ENCODE measurements around the gene TBL2.
"Not testable (repeated sequence)": the region's sequence is repeated elsewhere in the genome, so short reads cannot be mapped to it uniquely, and the experiment has no call there.

The TBL2 gene

DNA sequence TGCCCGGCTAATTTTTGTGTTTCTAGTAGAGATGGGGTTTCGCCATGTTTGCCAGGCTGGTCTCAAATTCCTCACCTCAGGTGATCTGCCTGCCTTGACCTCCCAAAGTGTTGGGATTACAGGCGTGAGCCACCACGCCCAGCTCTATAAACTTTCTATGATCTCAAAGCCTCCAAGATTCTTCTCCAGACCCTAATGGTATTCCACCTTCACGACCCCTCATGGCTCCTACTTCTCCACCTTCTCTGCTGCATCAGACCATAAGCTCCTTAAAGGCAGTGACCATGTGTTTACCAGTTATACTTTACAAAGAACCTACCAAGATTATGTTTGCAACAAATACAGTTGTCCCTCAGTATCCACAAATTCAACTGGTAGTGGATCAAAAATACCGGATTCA is 46.2 kb downstream of the TBL2 start:
- DNase-seq, result no peak

- DNase-seq, result no peak
These were observed 47.6 kb downstream of the TBL2 start for GRCh38 chr7:73530800-73531199.

DNA sequence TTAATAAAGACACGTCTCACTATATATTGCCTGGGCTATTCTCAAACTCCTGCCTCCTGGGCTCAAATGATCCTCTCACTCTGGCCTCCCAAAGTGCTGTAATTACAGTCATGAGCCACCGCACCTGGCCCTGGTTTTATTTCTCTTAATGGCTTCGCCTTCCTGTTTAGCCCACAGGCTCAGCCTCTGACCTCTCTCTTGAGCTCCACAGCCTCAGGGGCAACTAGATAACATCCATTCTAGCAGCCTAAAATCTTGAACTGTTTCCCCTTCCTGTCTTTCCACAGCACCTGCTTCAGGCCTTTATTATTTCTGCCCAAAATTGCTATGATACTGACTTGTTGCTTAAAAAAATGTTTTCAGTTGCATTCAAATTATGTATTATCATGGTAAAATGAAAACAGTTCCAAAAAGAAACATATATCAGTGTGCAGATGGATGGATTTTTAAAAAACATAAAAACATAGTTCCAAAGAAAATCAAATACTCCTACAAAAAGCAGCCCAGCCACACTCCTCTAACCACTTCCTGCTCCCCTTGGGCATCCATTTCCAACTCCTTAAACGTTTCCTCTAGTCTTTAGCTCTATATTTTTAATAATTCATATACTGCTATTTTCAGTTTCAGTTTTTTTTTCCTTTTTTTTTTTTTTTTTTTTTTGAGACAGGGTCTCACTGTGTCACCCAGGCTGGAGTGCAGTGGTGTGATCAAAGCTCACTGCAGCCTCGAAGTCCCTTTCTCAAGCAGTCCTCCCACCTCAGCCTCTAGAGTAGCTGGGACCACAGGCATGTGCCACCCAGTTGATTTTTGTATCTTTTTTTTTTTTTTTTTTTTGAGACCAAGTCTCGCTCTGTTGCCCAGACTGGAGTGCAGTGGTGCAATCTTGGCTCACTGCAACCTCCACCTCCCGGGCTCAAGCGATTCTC is 51.2 kb downstream of the TBL2 start:
- no peak for DNase-seq

- not testable (repeated sequence) for DNase-seq
These were observed 52.3 kb downstream of the TBL2 start for GRCh38 chr7:73526158-73526494.

- peak; percentile 98 for DNase-seq
These were observed 56.1 kb downstream of the TBL2 start, which contains the start of gene BAZ1B for GRCh38 chr7:73522105-73522872. TSS of gene BAZ1B (minus strand) at chr7:73522293. CDS start at chr7:73521933, 360 bp downstream.

- no peak for DNase-seq
These were observed 56.7 kb downstream of the TBL2 start for GRCh38 chr7:73521636-73522104.

GRCh38 chr7:73520673-73521635 is 57.4 kb downstream of the TBL2 start:
- DNase-seq, result peak; percentile 10

DNA sequence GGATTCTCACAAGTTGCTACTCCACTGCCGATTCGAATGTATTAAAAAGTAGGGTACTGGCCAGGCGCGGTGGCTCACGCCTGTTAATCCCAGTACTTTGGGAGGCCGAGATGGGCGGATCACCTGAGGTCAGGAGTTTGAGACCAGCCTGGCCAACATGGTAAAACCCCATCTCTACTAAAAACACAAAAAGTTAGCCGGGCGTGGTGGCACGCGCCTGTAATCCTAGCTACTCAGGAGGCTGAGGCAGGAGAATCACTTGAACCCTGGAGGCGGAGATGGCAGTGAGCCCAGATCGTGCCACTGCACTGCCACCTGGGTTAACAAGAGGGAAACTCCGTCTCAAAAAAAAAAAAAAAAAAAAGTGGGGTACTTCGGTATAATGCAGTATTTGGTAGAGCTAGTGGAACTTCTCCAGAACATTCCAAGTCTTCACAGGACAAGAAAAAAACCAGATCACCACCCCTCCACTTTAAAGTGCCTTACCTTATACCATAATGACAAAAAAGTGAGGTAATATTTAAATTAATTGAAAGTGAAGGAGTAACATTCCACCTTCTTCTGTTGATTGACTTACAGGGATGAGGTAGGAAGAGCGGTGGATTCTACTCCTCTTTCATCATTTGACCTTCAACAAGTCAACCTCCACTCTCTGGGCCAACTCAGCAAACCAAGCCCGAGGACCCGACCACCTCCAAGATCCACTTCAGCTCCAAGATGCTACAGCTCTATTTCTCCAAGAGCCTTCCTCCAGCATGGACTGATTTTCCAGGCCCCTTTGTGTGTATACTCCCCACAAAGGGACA is 58.3 kb downstream of the TBL2 start:
- peak; percentile 37 for DNase-seq

DNA sequence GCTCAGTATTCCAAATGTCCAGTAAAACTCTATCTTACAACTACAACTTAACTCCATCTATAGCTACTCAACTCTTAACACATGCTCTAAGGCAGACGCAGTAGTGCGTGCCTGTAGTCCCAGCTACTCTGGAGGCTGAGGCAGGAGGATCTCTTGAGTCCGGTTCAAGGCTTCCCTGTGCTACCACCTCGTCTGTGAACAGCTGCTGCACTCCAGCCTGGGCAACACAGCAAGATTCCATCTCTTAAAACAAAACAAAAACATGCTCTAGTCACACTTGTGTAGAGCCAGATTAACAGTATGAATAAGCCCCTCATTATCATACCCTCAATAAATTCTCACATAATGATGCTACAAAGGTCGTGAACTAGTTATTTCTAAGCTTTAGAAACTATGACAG is 59.9 kb downstream of the TBL2 start:
- no peak for DNase-seq

All from activated naive CD4-positive, alpha-beta T cell treated with Interleukin-2 at 50 U/mL for 16 hours (primary cell).